Activated CD4-positive, alpha-beta T cell treated with anti-CD3 and anti-CD28 coated beads for 4 hours (primary cell): ENCODE data around the gene HORMAD2.

Experiments used
- DNase-seq, 2 donors: peaks; one replicate each; pipeline ENCODE4 v3.0.0-alpha.2; 2020

HORMAD2 gene

GRCh38 chr22:30114361-30114760 lies 34.1 kb downstream of the HORMAD2 start:
- no peak for DNase-seq

- DNase-seq, result no peak
These were observed 35.4 kb downstream of the HORMAD2 start for GRCh38 chr22:30115705-30116104.

- no peak for DNase-seq
These were observed 36.3 kb downstream of the HORMAD2 start for GRCh38 chr22:30116362-30117117.

- no peak for DNase-seq
These were observed 37.0 kb downstream of the HORMAD2 start for GRCh38 chr22:30117256-30117655.

GRCh38 chr22:30118291-30118690 lies 38.0 kb downstream of the HORMAD2 start:
- no peak for DNase-seq

- no peak for DNase-seq
These were observed 41.7 kb downstream of the HORMAD2 start for GRCh38 chr22:30121960-30122359.

GRCh38 chr22:30123463-30123862 lies 43.2 kb downstream of the HORMAD2 start:
- no peak for DNase-seq

GRCh38 chr22:30127749-30128166 lies 47.5 kb downstream of the HORMAD2 start:
- DNase-seq, result no peak

- DNase-seq, result no peak
These were observed 48.2 kb downstream of the HORMAD2 start for GRCh38 chr22:30128511-30128910.

GRCh38 chr22:30129636-30130035 lies 49.4 kb downstream of the HORMAD2 start:
- DNase-seq, result no peak

- no peak for DNase-seq
These were observed 52.2 kb downstream of the HORMAD2 start for GRCh38 chr22:30132290-30132996.

GRCh38 chr22:30140414-30140813 lies 60.1 kb downstream of the HORMAD2 start:
- DNase-seq, result no peak

- no peak for DNase-seq
These were observed 63.0 kb downstream of the HORMAD2 start for GRCh38 chr22:30143265-30143664.

- DNase-seq, result no peak
These were observed 64.1 kb downstream of the HORMAD2 start for GRCh38 chr22:30144391-30144790.

- no peak for DNase-seq
These were observed 69.9 kb downstream of the HORMAD2 start for GRCh38 chr22:30150212-30150611.

GRCh38 chr22:30158277-30158676 lies 78.0 kb downstream of the HORMAD2 start:
- DNase-seq, result no peak

- no peak for DNase-seq
These were observed 78.7 kb downstream of the HORMAD2 start for GRCh38 chr22:30158744-30159500.

- DNase-seq, result no peak
These were observed 79.5 kb downstream of the HORMAD2 start for GRCh38 chr22:30159561-30160353.

- no peak for DNase-seq
These were observed 80.8 kb downstream of the HORMAD2 start for GRCh38 chr22:30161051-30161469.

GRCh38 chr22:30167296-30167695 lies 87.0 kb downstream of the HORMAD2 start:
- DNase-seq, result no peak

GRCh38 chr22:30167734-30168133 lies 87.5 kb downstream of the HORMAD2 start:
- DNase-seq, result no peak

GRCh38 chr22:30169002-30169401 lies 88.7 kb downstream of the HORMAD2 start:
- no peak for DNase-seq

GRCh38 chr22:30170129-30170528 lies 89.9 kb downstream of the HORMAD2 start:
- no peak for DNase-seq
